GM19438 (cell line): Measurements from ENCODE around the gene PRAC2.

Experiments used
- ATAC-seq: cut with Tn5 transposase; IDR thresholded peaks from one replicate; pipeline ENCODE4 v1.9.1; 2021; ENCODE audit warnings: low read depth; ENCODE audit not compliant: unreplicated experiment

Gene PRAC2

DNA sequence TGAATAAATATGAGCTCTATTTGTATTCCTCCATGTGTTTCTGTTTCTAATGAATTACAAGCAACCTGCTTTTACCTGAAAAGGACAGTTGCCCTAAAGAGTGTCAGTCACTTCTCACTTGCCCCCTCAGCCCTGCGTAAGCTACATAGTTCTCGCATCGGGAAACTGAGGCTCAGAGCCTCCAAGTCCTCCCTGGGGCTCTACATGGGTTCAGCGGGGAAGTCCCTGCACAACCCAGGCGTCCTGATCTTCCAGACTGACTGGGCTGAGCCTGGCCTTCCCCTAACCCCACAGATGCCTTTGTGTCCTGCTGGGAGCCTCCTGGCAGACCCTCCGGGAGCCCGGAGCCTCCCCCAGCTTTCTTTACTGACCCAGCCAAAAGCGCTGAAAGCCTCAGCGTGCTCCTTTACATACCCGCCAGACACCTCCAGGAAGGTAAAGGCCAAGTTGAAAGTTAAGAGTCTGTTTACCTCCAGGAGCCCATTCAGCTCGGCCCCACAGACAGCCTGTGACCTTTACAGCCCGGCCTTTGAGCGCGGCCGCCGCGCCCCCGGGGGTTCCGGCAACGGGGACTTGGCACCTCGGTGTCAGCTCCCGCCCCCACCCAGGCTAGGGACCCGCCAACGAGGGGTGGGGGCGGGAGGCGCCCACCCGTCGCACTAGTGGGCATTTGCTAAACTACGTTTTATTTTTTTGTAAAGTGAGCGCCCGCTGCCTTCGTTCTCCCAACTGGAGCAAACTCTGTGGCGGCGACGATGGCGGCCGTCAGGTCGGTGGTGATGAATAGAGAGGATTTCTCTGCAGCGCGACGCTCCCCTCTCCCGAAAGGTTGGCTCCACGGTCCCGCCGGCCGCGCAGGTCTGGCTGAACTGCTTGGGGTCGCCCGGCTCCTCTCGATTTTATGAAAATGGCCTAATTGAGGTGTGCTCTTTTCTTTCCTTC lies 10.0 kb downstream of the PRAC2 start:
- ATAC-seq: no peak

GRCh38 chr17:48733632-48734328 lies 10.8 kb downstream of the PRAC2 start:
- ATAC-seq: no peak

DNA sequence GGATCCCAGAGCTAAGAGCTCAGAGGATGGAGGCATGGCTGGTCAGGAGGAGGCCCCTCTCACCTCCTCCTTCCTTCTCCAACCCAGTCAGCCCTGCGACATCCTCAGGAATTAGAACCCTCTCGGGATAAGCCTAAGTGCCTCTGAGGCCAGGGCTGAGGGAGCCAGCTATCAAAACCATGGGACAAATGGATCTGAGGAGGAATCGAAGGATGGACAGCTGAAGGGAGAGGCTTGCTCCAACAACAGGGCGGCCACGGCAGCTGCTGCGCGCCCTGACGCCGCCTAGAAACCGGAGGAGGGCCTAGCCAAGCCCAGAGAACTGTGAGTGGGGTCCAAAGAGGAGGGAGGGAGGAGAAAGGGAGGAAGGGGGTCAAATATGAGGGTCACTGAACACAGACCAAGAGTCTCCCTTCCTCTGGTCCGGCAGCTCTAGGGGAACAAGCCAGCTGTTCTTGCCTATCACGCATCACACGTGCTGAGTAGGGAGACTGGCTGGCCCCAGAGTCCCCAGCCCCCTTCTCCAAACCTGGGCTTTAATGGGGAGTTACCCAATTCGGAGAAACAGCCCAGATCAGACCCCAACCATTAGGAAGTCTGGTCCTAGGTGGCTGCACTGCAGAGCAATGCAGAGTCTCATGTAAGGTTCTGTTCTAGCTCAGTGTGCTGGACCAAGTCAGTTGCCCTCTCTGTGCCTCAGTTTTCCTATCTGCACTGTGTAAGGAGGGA lies 11.5 kb downstream of the PRAC2 start:
- no peak for ATAC-seq

- no peak for ATAC-seq
Measured at GRCh38 chr17:48735062-48735351, 12.0 kb downstream of the PRAC2 start.

GRCh38 chr17:48737330-48738043 lies 14.5 kb downstream of the PRAC2 start:
- no peak for ATAC-seq

DNA sequence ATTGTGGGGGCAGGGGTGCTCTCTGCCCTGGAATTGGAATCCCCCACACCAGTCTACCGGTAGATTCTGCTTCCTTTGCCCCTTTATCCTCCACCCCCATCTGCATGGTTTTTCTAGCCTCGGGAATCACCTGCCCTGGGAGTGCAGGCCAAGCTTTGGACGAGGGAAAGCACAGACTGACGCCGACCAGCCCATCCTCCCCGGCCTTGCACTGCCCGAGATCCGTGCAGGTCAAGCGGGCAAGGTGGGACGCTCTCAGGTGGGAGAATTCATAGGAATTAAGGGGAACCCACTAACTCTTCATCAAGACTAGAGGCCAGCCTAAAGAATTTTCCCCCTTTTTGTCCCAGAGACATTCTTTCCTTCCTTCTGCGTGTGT lies 15.4 kb downstream of the PRAC2 start:
- ATAC-seq: no peak

- ATAC-seq: no peak
Measured at GRCh38 chr17:48738803-48739526, 16.0 kb downstream of the PRAC2 start.

- ATAC-seq: no peak
Measured at GRCh38 chr17:48740537-48740936, 17.6 kb downstream of the PRAC2 start.

DNA sequence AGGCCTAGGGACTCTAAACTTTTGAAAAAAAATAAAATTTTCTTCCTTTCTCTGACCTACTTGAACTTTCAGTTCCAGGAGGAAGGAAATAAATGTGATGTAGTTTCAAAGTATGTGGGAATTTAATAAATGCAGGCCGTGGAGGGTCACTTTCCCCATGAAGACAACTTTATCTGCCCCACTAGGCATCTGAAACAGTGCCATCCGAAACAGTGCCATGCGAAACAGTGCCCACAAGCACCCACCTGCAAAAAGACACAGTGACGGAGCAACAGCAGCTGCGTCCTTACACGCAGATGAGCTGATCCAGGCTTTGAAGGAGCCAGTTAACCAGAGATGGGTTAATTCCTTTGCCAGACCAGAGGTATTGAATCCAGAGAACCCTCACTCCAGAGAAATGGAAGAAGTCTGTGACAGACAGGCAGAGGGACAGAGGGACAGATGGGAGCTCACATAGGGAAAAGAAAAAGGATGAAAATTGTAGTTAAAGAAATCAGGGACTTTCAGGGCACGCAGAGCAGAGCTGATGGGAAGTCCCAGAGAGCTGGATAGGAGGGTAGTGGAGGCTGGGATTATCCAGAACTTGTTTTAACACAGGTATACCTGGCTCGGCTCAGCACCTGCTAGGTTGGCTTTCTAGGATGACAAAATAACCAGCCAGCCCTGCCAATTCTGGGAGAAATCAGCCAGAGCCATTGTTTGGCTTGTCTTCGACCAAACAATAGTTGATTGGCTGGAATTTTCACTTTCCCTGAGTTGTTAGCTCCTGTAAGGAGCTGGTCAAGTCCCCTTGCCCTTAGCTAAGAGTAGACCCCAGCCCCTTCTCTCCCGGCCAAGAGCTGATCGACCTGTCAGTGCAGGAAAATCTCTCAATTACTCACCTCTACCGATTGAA lies 22.6 kb downstream of the PRAC2 start:
- ATAC-seq: no peak

DNA sequence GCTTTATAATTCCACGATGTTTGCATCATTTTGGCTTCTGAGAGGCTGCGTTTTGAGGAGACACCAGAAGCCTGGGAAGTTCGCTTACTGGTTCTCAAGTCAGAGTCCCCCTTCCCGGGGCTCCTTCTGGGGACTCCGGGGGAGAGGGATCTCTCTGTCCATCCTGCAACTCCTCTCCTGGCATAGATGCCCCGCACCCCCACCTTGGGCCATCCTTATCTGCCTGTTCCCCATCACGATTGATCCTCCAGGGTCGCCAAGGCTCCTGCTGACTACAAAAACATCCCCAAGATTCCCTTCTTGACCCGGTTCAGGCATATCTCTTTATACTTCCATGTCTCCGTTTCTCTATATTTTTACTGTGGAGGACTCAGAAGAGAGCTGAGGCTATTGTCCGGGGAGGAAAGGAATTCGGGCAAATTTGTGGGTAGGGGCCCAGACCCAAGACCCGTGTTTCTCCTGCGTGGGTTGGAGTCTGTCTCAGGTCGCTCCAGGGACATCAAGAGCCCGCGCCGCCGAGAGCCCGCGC lies 24.0 kb downstream of the PRAC2 start:
- ATAC-seq: no peak

DNA sequence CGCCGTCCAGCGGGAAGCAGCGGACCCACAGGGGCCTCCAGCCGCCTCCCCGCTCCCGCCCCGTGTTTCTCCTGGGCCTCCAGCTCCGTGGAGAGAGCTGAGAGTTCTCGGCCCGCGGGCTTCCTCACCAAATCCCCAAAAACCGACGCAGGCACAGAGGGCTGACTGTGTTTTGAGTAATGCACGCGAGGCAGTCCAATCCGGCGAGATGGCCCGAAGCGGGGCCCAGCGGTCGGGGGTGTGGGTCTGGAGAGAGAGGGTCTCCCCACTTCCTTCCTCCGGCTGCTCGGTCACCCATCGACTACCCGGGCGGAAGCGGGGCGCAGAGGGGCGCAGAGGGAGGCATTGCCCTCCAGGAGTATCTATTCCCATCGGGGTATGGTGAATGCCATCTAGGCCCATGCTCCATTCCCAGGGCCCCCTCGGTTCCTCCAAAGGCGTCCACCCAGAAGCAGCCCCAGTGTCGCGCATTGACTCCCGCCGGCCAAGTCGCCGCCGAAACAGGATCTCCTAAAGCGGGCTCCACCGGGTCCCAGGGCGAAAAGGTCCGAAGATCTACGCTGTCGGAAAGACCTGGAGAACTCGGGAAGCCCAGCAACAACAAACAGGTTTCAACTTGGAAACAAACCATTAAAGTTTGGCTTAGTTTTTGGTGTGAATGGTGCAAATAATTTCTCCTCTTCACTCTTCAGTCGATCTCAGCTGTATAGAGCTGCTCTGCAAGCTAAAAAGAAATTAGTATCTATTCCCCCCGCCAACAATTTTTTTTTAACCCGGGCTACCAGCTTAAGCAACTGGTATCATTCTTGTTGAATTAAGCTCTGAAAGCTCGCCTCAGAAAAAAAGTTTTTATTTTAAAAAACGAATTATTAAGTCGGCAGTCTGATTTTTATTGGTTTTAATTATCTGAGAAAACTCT lies 24.7 kb downstream of the PRAC2 start:
- ATAC-seq: no peak

GRCh38 chr17:48748718-48749566 lies 26.0 kb downstream of the PRAC2 start:
- ATAC-seq: no peak

GRCh38 chr17:48749621-48750553 lies 26.9 kb downstream of the PRAC2 start:
- ATAC-seq: no peak

GRCh38 chr17:48751172-48751571 lies 28.2 kb downstream of the PRAC2 start:
- ATAC-seq: no peak

DNA sequence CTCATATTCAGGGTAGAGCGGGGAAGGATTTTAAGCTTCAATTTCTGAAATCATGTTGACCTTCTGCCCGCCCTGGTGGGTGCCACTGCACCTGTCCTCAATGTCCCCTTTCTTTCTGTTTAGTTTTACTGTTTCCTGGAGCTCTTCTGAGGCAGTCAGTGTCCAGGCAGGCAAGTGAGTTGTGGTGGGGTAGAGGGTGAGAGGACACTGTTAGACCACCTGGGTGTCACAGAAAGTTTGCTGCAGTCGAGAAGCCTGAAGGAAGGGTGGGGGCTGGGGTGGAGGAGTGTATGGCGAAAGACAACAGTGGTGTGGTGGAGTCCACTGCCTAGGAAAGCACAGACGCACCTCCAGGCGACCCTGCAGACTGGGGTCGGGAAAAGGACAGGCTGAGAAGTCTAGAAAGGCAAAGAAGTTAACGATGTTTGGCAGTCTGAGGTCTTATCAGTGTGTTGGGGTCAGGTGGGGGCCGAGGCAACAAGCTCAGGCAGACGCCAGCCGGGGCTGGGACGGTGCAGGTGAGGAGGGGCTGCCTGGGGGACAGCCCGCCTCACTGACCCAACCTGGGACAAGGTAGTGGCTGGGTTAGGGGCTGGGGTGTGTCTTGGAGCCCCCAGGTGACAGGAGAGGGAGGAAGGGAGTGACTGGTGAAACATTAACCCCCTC lies 28.9 kb downstream of the PRAC2 start:
- ATAC-seq: no peak
